Keratinocyte (primary cell): ENCODE measurements around the gene ZNG1F.
"Not testable (repeated sequence)": the region's sequence is repeated elsewhere in the genome, so short reads cannot be mapped to it uniquely, and the experiment has no call there.

Source experiments
- CTCF ChIP-seq, 3 experiments: IDR thresholded peaks in 1 of 3; conservative IDR thresholded peaks in 1 of 3; optimal IDR thresholded peaks in 1 of 3; 2 replicates in 2 of 3; 3 replicates in 1 of 3; pipeline versions ENCODE3 to v1.5.1; 2011; ENCODE audit warnings: low read length in 3 of 3, mild to moderate bottlenecking in 3 of 3, moderate library complexity in 2 of 3, control low read depth in 1 of 3, inconsistent platforms in 1 of 3; ENCODE audit not compliant: insufficient read depth in 2 of 3; ENCODE audit errors: extremely low read depth in 1 of 3
- EZH2 ChIP-seq: IDR thresholded peaks from one replicate; pipeline ENCODE4 v1.6.1; 2012; ENCODE audit warnings: inconsistent platforms, mild to moderate bottlenecking, low read length, moderate library complexity

GRCh38 chr9:41109253-41109652, 79.9 kb downstream of the ZNG1F start:
- TF ChIP-seq CTCF (optimal IDR thresholded peaks at IDR 0.05 in 1 of 3, IDR thresholded peaks at IDR 0.05 in 1 of 3, conservative IDR thresholded peaks at IDR 0.05 in 1 of 3; ENCODE audit: extremely low read depth in 1 of 3, insufficient read depth in 2 of 3, low read length in 3 of 3); EZH2: not testable (repeated sequence)
